ENCODE data around the gene LIN54. TPM values are rescaled to one million over a fixed set of nuclear protein-coding genes. Genes with fewer than 3 reads are reported as not detected.

The LIN54 gene
- total and polyA plus RNA-seq, 2 of the 13 experiments (the other 11 are each of a cell fraction or from before 2014, with no cell fraction given): 25.2 to 32.9 TPM

DNA sequence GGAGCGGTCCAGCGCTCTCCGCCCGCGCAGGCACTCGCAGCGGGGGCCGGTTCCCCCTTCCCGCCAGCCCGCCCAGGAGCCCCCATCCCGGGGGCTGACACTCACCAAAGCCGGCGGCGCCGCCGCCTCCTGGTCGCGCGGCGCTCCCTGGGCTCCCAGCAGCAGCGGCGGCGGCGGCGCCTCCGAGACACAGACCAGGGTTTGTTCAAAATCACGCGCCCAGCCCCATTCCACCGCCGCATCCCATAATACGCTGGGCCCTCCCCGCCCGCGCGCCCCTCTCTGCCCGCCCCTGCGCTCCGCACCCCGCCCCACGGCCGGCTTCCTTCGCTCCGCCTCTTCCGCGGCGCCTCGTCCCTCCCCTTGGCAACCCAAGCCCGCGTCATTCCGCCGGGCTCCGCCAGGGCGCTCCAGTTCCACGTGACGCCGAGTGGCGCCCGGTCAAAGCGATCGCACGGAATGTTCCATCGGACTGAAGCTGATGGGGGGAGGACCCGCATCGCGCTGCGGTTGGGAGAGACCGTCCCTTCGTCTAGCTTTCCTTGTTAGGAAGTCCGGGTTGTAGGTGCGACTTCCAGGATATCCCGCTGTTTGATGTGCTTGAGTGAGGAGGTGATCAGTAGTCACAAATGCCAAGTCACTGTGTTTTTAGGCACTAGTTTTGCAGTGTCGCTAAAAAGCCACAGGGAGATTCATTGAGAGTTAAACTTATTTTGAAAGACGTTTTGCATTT lies 2.2 kb upstream of the LIN54 start (continued):
- TF ChIP-seq ATF7-NPFF (CRISPR knock-in tag; IDR thresholded peaks at IDR 0.05; ENCODE audit: low read depth): peak; percentile 78; the same call in 1 of the 2 replicates
- TF ChIP-seq CREM (IDR thresholded peaks at IDR 0.05): peak; percentile 84
- peak; percentile 53; the same call in 1 of the 2 replicates for TF ChIP-seq CREM (CRISPR knock-in tag; IDR thresholded peaks at IDR 0.05)
- no peak for TF ChIP-seq ZNF629 (CRISPR knock-in tag; conservative IDR thresholded peaks at IDR 0.05)
- peak; percentile 88; the same call in 1 of the 2 replicates for TF ChIP-seq ZNF331 (CRISPR knock-in tag; IDR thresholded peaks at IDR 0.05)
- TF ChIP-seq ZNF703 (CRISPR knock-in tag; IDR thresholded peaks at IDR 0.05; ENCODE audit: borderline replicate concordance): no peak
- no peak for TF ChIP-seq AKAP8 (CRISPR knock-in tag; IDR thresholded peaks at IDR 0.05)
- TF ChIP-seq, protein P1, sequence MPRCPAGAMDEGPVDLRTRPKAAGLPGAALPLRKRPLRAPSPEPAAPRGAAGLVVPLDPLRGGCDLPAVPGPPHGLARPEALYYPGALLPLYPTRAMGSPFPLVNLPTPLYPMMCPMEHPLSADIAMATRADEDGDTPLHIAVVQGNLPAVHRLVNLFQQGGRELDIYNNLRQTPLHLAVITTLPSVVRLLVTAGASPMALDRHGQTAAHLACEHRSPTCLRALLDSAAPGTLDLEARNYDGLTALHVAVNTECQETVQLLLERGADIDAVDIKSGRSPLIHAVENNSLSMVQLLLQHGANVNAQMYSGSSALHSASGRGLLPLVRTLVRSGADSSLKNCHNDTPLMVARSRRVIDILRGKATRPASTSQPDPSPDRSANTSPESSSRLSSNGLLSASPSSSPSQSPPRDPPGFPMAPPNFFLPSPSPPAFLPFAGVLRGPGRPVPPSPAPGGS (CRISPR knock-in tag; IDR thresholded peaks at IDR 0.05): no peak
- TF ChIP-seq ETV6 (CRISPR knock-in tag; conservative IDR thresholded peaks at IDR 0.05): peak; percentile 99
- no peak for TF ChIP-seq ZNF17 (CRISPR knock-in tag; IDR thresholded peaks at IDR 0.05)
- no peak for TF ChIP-seq GPN1 (CRISPR knock-in tag; IDR thresholded peaks at IDR 0.05; ENCODE audit: borderline replicate concordance)
- TF ChIP-seq NFYC (CRISPR knock-in tag; IDR thresholded peaks at IDR 0.05): peak; percentile 62
- TF ChIP-seq CCDC6 (CRISPR knock-in tag; IDR thresholded peaks at IDR 0.05): peak; percentile 90
- TF ChIP-seq, protein P2, sequence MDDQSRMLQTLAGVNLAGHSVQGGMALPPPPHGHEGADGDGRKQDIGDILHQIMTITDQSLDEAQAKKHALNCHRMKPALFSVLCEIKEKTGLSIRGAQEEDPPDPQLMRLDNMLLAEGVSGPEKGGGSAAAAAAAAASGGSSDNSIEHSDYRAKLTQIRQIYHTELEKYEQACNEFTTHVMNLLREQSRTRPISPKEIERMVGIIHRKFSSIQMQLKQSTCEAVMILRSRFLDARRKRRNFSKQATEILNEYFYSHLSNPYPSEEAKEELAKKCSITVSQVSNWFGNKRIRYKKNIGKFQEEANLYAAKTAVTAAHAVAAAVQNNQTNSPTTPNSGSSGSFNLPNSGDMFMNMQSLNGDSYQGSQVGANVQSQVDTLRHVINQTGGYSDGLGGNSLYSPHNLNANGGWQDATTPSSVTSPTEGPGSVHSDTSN (CRISPR knock-in tag; IDR thresholded peaks at IDR 0.05; ENCODE audit: borderline replicate concordance): no peak
- peak; percentile 22; the same call in 1 of the 2 replicates for TF ChIP-seq RCOR2 (CRISPR knock-in tag; IDR thresholded peaks at IDR 0.05)
- TF ChIP-seq, protein P3, sequence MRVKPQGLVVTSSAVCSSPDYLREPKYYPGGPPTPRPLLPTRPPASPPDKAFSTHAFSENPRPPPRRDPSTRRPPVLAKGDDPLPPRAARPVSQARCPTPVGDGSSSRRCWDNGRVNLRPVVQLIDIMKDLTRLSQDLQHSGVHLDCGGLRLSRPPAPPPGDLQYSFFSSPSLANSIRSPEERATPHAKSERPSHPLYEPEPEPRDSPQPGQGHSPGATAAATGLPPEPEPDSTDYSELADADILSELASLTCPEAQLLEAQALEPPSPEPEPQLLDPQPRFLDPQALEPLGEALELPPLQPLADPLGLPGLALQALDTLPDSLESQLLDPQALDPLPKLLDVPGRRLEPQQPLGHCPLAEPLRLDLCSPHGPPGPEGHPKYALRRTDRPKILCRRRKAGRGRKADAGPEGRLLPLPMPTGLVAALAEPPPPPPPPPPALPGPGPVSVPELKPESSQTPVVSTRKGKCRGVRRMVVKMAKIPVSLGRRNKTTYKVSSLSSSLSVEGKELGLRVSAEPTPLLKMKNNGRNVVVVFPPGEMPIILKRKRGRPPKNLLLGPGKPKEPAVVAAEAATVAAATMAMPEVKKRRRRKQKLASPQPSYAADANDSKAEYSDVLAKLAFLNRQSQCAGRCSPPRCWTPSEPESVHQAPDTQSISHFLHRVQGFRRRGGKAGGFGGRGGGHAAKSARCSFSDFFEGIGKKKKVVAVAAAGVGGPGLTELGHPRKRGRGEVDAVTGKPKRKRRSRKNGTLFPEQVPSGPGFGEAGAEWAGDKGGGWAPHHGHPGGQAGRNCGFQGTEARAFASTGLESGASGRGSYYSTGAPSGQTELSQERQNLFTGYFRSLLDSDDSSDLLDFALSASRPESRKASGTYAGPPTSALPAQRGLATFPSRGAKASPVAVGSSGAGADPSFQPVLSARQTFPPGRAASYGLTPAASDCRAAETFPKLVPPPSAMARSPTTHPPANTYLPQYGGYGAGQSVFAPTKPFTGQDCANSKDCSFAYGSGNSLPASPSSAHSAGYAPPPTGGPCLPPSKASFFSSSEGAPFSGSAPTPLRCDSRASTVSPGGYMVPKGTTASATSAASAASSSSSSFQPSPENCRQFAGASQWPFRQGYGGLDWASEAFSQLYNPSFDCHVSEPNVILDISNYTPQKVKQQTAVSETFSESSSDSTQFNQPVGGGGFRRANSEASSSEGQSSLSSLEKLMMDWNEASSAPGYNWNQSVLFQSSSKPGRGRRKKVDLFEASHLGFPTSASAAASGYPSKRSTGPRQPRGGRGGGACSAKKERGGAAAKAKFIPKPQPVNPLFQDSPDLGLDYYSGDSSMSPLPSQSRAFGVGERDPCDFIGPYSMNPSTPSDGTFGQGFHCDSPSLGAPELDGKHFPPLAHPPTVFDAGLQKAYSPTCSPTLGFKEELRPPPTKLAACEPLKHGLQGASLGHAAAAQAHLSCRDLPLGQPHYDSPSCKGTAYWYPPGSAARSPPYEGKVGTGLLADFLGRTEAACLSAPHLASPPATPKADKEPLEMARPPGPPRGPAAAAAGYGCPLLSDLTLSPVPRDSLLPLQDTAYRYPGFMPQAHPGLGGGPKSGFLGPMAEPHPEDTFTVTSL (CRISPR knock-in tag; IDR thresholded peaks at IDR 0.05; ENCODE audit: borderline replicate concordance): no peak
- peak; percentile 66; the same call in 1 of the 2 replicates for TF ChIP-seq ZNF264 (CRISPR knock-in tag; IDR thresholded peaks at IDR 0.05)
- TF ChIP-seq TOPORS (CRISPR knock-in tag; IDR thresholded peaks at IDR 0.05): peak; percentile 79; the same call in 1 of the 2 replicates
- TF ChIP-seq, protein P4, sequence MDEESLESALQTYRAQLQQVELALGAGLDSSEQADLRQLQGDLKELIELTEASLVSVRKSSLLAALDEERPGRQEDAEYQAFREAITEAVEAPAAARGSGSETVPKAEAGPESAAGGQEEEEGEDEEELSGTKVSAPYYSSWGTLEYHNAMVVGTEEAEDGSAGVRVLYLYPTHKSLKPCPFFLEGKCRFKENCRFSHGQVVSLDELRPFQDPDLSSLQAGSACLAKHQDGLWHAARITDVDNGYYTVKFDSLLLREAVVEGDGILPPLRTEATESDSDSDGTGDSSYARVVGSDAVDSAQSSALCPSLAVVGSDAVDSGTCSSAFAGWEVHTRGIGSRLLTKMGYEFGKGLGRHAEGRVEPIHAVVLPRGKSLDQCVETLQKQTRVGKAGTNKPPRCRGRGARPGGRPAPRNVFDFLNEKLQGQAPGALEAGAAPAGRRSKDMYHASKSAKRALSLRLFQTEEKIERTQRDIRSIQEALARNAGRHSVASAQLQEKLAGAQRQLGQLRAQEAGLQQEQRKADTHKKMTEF (CRISPR knock-in tag; IDR thresholded peaks at IDR 0.05): peak; percentile 91
- peak; percentile 57 for TF ChIP-seq CBX1 (IDR thresholded peaks at IDR 0.05; ENCODE audit: low read depth)
- TF ChIP-seq ZNF3 (CRISPR knock-in tag; IDR thresholded peaks at IDR 0.05): no peak
- TF ChIP-seq DR1 (CRISPR knock-in tag; IDR thresholded peaks at IDR 0.05): no peak; the same call in 1 of the 2 replicates
